Panc1 (cell line): ENCODE measurements around the gene SMARCA2. TPM values are rescaled to one million over a fixed set of nuclear protein-coding genes. Genes with fewer than 3 reads are reported as not detected.

Experiments used
- ATAC-seq: fragments of 200-7000 bp; cut with Tn5 transposase; 2 replicates; pipeline ENCODE4 v1.9.1; 2020; ENCODE audit warnings: mild to moderate bottlenecking, moderate library complexity
- BruUV-seq: library from RNA; stranded (reverse); fragments of 400-500 nt; replicated peaks from 2 replicates; lab custom pipeline; 2021; lab: Mats Ljungman, UMichigan
- CTCF ChIA-PET: fragments of 300-600 bp; sonication (Branson Sonifier 250); formaldehyde crosslinking; loops from one replicate; lab custom pipeline; 2022; ENCODE audit warnings: antibody characterized with exemption; lab: Charles Lee
- POLR2A ChIA-PET: fragments of 300-600 bp; sonication (Branson Sonifier 250); formaldehyde crosslinking; loops from one replicate; lab custom pipeline; 2022; ENCODE audit warnings: antibody characterized with exemption; lab: Charles Lee
- DNase-seq: peaks from one replicate; pipeline ENCODE4 v3.0.0-alpha.2; 2010; ENCODE audit warnings: low read depth, low spot score
- H3K27ac ChIP-seq: 2 replicates; pipeline ENCODE4 v1.5.1; 2011; ENCODE audit warnings: mild to moderate bottlenecking, low read length, inconsistent platforms
- H3K27me3 ChIP-seq: fragments of 200-500 bp; sonication (Bioruptor generic); 2 replicates; pipeline ENCODE4 v1.6.0; 2014; ENCODE audit warnings: low read length, inconsistent platforms; ENCODE audit not compliant: control insufficient read depth, insufficient read depth
- H3K36me3 ChIP-seq: fragments of 200-500 bp; sonication (Bioruptor generic); 2 replicates; pipeline ENCODE4 v1.5.1; 2014; ENCODE audit warnings: inconsistent platforms, mild to moderate bottlenecking, low read length, moderate library complexity; ENCODE audit not compliant: control insufficient read depth, insufficient read depth
- H3K4me1 ChIP-seq: 2 replicates; pipeline ENCODE4 v1.5.1; 2011; ENCODE audit warnings: inconsistent platforms, mild to moderate bottlenecking, low read length, moderate library complexity; ENCODE audit not compliant: control insufficient read depth, insufficient read depth
- H3K4me3 ChIP-seq, 2 experiments: 2 replicates each; pipeline ENCODE4 v1.5.1; 2011 to 2012; ENCODE audit warnings: low read depth in 2 of 2, low read length in 2 of 2, mild to moderate bottlenecking in 2 of 2, inconsistent platforms in 1 of 2, moderate library complexity in 1 of 2
- H3K9me3 ChIP-seq: fragments of 200-500 bp; sonication (Bioruptor generic); 2 replicates; pipeline ENCODE4 v1.5.1; 2014; ENCODE audit warnings: low read depth, mild to moderate bottlenecking, inconsistent platforms, low read length, moderate library complexity; ENCODE audit not compliant: control insufficient read depth, insufficient read depth
- CTCF ChIP-seq: fragments of 450-650 bp; IDR thresholded peaks from 2 replicates; pipeline ENCODE4 v1.5.1; 2017; ENCODE audit warnings: mild to moderate bottlenecking
- POLR2AphosphoS5 ChIP-seq: IDR thresholded peaks from 2 replicates; pipeline ENCODE4 v1.6.1; 2012; ENCODE audit warnings: mild to moderate bottlenecking, low read depth, low read length, moderate library complexity
- REST ChIP-seq, 2 experiments: IDR thresholded peaks; 2 replicates each; pipeline ENCODE4 v1.6.1; 2011 to 2012; ENCODE audit warnings: low read depth in 2 of 2, control low read depth in 1 of 2, low read length in 1 of 2, mild to moderate bottlenecking in 1 of 2, moderate library complexity in 1 of 2; ENCODE audit not compliant: insufficient read depth in 1 of 2
- SIN3A ChIP-seq: IDR thresholded peaks from 2 replicates; pipeline ENCODE4 v1.6.1; 2012; ENCODE audit warnings: low read depth, mild to moderate bottlenecking, low read length, moderate library complexity, borderline replicate concordance; ENCODE audit not compliant: insufficient read depth
- TCF7L2 ChIP-seq: IDR thresholded peaks from 2 replicates; pipeline ENCODE4 v1.6.1; 2011; ENCODE audit warnings: mild to moderate bottlenecking, low read depth, low read length, inconsistent platforms
- in situ Hi-C: cut with HindIII; loops from 2 replicates; pipeline ENCODE4 v1.10.0; 2016; ENCODE audit warnings: low sequenced_read_pairs, low pct_unique_long_range_greater_than_20kb
- intact Hi-C: fragments of 100-400 bp; cut with micrococcal nuclease; formaldehyde crosslinking; loops from one replicate; pipeline ENCODE4 v1.10.0; 2022; ENCODE audit not compliant: unreplicated experiment
- total RNA-seq: library from RNA; stranded (reverse); gene quantifications from one replicate; pipeline ENCODE4 v1.2.1, GENCODE V29; 2021; ENCODE audit not compliant: unreplicated experiment

Gene SMARCA2
- total RNA-seq, 1 experiment from 2014 or later = 13.3 TPM

GRCh38 chr9:1979741-1980367 is 35.3 kb upstream of the SMARCA2 start:
- intact Hi-C loops (no loop called here), in situ Hi-C loops (no loop called here)
- Histone ChIP-seq H3K4me1 (no peaks in the 10 kb centered on the region), H3K9me3 (no peaks in the 10 kb centered on the region), H3K36me3 (no peaks in the 10 kb centered on the region), H3K27me3 (no peaks in the 10 kb centered on the region), H3K4me3 (no peak overlapping the region), H3K27ac (no peak overlapping the region)
- no TSS peak for BruUV-seq
- TF ChIP-seq SIN3A (no peak), REST (IDR thresholded peaks at IDR 0.05; ENCODE audit: insufficient read depth in 1 of 2, low read depth in 2 of 2, low read length in 1 of 2) (no peak), TCF7L2 (no peak), CTCF (no peak)
- ChIA-PET POLR2A (no interaction called here), CTCF (no interaction called here)
- DNase-seq = no peak
- ATAC-seq = no peak

- no TSS peak for BruUV-seq
- no peak for DNase-seq
Measured at GRCh38 chr9:1980387-1980786, 34.8 kb upstream of the SMARCA2 start.

More at GRCh38 chr9:1980387-1980786, 34.8 kb upstream of the SMARCA2 start:
- Histone ChIP-seq H3K4me3 (no peak overlapping the region), H3K9me3 (no peaks in the 10 kb centered on the region), H3K27me3 (no peaks in the 10 kb centered on the region), H3K4me1 (no peaks in the 10 kb centered on the region), H3K27ac (no peak overlapping the region), H3K36me3 (no peaks in the 10 kb centered on the region)
- ATAC-seq = no peak
- TF ChIP-seq POLR2AphosphoS5 (no peak), REST (IDR thresholded peaks at IDR 0.05; ENCODE audit: insufficient read depth in 1 of 2, low read depth in 2 of 2, low read length in 1 of 2) (no peak), SIN3A (no peak), CTCF (no peak), TCF7L2 (no peak)
- in situ Hi-C loops = no loop called here
- ChIA-PET POLR2A (no interaction called here), CTCF (no interaction called here)
- intact Hi-C loops = no loop called here
